Ramos (cell line): ENCODE results near the gene DUXA.
"Not testable (repeated sequence)": the region's sequence is repeated elsewhere in the genome, so short reads cannot be mapped to it uniquely, and the experiment has no call there.

Experiments used
- in situ Hi-C: fragments of 300-500 bp; cut with MboI; formaldehyde crosslinking; loops from one replicate; pipeline ENCODE4 v1.14.3; 2022; ENCODE audit warnings: low sequenced_read_pairs; ENCODE audit not compliant: unreplicated experiment

The DUXA gene

GRCh38 chr19:57167385-57167784, at the start of gene DUXA:
TSS of gene DUXA (minus strand) at chr19:57167485. CDS start at chr19:57167443, 42 bp downstream.
- in situ Hi-C loops: no loop called here

- in situ Hi-C loops: no loop called here
These were observed 44.8 kb upstream of the DUXA start for GRCh38 chr19:57212109-57212508.

GRCh38 chr19:57210381-57210780, 43.1 kb upstream of the DUXA start:
- in situ Hi-C loops: no loop called here

DNA sequence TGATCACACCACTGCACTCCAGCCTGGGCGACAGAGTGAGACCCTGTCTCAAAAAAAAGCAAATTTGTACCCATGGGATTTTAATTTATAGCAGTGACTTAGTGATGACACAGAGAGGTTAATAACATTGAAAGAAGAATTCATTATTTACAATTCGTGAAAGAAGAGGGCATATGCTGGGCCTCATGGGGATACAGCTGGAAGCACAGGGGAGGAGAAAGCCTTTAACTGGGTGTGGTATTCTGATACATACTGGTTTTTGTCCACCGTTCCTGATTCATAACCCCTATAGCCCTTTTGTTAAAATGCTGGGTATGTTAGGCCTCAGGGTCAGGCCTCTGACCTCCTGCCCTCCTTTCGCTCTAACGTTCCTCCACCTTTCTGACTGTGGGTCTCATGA, 34.9 kb upstream of the DUXA start:
- in situ Hi-C loops: no loop called here

DNA sequence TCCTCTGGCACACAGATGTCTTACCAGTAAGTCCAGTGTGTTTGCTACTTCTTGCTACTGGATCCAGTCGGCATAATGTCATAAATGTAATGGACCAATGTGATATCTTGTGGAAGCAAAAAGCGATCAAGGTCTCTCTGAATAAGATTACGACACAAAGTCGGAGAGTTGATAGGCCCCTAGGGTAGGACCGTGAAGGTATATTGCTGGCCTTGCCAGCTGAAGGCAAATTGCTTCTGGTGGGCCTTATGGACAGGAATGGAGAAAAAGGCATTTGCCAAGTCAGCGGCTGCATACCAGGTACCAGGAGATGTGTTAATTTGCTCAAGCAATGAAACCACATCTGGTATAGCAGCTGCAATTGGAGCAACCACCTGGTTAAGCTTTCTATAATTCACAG, 30.6 kb upstream of the DUXA start:
- in situ Hi-C loops: not testable (repeated sequence)

DNA sequence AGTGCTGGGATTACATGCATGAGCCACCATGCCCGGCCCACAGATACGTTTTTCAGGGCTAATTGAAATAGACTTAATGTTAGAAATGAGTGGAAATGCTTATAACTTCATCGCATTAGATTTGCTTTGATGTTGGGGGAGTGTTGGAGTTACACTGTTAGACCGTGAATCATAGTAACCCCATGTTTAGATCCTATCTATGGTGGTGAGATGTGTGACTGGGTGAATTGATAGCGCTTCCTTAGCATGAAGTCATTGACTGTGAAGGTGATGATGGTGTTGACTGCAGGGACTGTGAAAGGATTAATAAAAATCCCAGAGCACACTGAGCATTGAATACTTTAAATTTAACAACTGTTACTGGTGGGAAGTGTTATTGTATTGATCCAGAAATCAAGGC, 25.7 kb upstream of the DUXA start:
- in situ Hi-C loops: no loop called here

DNA sequence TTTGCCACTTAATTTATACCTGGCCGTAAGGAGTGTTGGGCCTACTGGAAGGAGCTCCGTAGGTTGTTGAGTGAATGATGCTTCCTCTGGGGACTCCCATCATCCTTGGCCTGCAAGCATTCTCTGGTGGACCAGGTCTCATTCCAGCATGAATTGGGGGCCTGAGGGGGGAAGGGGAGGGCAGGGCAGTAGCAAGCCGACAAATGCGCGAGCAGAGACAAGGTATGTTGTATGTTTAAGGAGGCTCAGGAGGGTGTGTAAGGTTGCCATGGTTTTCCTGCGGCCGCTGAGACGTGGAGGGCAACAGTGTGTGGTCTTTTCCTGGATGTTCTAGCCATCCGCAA, 24.8 kb upstream of the DUXA start:
- in situ Hi-C loops: no loop called here

- in situ Hi-C loops: no loop called here
These were observed 24.1 kb upstream of the DUXA start, which contains the start of gene ZNF264 for GRCh38 chr19:57191141-57192076. TSS of gene ZNF264 (plus strand) at chr19:57191500. CDS start at chr19:57191914, 414 bp downstream.

DNA sequence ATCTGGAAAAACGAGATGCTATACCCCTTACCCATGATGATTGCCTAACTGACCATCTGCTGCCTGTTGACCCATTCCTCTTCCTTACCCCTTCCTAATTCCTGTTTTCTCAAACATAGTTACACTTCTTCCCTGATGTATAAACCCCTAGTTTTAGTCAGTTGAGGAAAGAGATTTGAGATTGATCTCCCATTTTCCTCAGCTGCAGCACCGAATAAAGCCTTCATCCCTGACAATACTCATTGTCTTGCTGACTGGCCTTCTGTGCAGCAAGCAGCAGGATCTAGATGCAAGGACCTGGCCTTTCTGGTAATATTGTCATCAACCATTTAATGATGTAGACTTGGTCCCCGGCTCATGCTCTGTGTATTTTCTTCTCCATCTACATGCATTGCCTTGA, 23.0 kb upstream of the DUXA start:
- in situ Hi-C loops: no loop called here

DNA sequence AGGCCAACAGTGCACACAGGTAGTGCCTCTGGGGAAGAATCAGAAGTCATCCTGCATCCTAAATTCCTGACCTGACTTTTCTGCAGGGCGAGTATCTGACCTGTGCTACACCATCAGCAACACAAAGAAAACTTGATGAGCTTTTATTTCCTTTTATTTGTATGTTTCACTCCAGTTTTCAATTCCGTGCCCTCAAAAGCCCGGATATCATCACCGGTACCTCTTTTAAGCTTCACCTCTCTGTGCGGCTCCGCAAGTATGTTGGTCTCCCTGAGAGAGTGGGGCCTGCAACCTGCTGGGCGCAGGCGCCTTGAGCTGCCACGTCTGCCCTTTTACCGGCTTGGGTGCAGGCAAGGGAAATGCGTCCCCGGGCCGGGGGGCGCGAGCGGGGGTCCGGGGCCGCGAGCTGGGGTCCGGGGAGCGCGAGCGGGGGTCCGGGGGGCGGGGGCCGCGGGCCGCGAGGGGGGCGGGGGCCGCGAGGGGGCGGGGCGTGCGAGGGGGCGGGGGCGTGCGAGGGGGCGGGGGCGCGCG, 4.3 kb upstream of the DUXA start:
- in situ Hi-C loops: no loop called here

- in situ Hi-C loops: no loop called here
These were observed 1.4 kb downstream of the DUXA start for GRCh38 chr19:57165846-57166245.

DNA sequence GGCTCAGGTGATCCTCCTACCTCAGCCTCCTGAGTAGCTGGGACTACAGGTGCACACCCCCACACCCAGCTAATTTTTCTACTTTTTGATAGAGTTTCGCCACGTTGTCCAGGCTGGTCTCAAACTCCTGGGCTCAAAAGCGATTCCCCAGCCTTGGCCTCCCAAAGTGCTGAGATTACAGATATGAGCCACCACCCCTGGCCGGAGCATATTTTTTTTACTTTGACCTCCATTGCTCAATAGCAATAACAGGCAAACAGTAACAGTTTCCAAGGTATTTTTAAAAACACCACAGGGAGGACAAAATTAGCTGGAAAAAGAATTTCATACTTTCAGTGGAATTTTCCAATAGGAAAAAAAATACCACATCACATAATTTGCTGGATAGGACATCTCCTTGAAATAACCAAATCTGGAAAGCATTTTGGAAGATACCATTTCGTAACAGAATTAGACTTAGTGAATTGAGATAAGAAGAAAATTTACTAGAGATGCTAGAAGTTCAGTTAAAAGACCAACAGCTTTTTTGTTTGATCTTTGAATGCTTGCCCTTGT, 5.2 kb downstream of the DUXA start:
- in situ Hi-C loops: no loop called here

DNA sequence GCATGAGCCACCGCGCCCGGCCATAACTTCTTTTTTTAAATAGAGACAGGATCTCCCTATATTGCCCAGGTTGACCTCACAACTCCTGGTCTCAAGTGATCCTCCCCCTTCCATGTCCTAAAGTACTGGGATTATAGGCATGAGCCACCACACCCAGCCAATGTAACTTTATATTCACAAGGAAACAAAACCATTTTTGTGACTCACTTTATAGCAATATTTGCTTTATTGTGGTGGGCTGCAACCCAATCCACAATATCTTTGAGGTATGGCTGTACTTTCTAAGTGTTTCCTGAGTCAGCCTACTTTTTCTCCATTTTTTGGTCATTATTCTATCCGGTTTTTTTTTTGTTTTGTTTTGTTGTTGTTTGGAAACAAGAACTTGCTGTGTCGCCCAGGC, 14.4 kb downstream of the DUXA start:
- in situ Hi-C loops: no loop called here

GRCh38 chr19:57141699-57142098, 25.6 kb downstream of the DUXA start:
- in situ Hi-C loops: no loop called here

GRCh38 chr19:57135797-57136196, 31.5 kb downstream of the DUXA start:
- in situ Hi-C loops: no loop called here

GRCh38 chr19:57127403-57127802, 39.9 kb downstream of the DUXA start:
- in situ Hi-C loops: not testable (repeated sequence)

GRCh38 chr19:57123882-57124281, 43.4 kb downstream of the DUXA start:
- in situ Hi-C loops: no loop called here

- in situ Hi-C loops: no loop called here
These were observed 48.4 kb downstream of the DUXA start for GRCh38 chr19:57118848-57119247.

DNA sequence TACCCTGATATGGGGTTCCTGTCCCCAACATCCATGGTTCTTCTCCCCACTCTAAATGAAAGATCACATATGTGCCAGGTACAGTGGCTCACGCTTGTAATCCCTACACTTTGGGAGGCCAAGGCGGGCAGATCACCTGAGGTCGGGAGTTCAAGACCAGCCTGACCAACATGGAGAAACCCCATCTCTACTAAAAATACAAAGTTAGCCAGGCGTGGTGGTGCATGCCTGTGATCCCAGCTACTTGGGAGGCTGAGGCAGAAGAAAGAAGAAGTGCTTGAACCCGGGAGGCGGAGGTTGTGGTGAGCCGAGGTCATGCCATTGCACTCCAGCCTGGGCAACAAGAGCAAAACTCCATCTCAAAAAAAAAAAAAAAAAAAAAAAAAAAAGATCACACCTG, 53.8 kb downstream of the DUXA start:
- in situ Hi-C loops: not testable (repeated sequence)

DNA sequence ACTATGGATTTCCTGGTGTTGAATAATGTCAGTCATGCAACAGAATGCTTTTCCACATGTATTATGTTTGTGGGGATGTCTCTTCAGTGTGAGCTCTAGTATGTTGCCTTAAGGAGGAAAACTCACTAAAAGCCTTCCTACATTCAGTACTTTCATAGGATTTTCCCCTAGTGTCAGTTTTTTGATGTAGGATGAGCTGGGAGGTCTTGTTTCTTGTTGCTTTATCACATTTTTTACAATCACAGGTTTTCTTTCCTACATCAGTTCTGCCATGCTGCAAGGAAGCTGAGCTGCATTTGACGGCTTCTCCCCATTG, 56.0 kb downstream of the DUXA start:
- in situ Hi-C loops: no loop called here

GRCh38 chr19:57110592-57111328, 56.5 kb downstream of the DUXA start:
- in situ Hi-C loops: no loop called here
